GM21576 (cell line): Measurements from ENCODE around the gene NEK7.
A peak's percentile ranks its signal among the peaks of the same experiment; 100 is the strongest.
"Not testable (repeated sequence)": the region's sequence is repeated elsewhere in the genome, so short reads cannot be mapped to it uniquely, and the experiment has no call there.

Source experiments
- ATAC-seq: cut with Tn5 transposase; IDR thresholded peaks from one replicate; pipeline ENCODE4 v1.9.1; 2021; ENCODE audit warnings: mild to moderate bottlenecking, moderate library complexity; ENCODE audit not compliant: unreplicated experiment

NEK7 gene

GRCh38 chr1:198199105-198199504 is 42.3 kb downstream of the NEK7 start:
- ATAC-seq: peak; percentile 50

- peak; percentile 73 for ATAC-seq
Observed at GRCh38 chr1:198201956-198202784, 45.4 kb downstream of the NEK7 start.

- ATAC-seq: no peak
Observed at GRCh38 chr1:198203434-198203833, 46.6 kb downstream of the NEK7 start.

- ATAC-seq: no peak
Observed at GRCh38 chr1:198205016-198205684, 48.4 kb downstream of the NEK7 start.

- ATAC-seq: no peak
Observed at GRCh38 chr1:198206292-198206691, 49.5 kb downstream of the NEK7 start.

GRCh38 chr1:198211696-198212095 is 54.9 kb downstream of the NEK7 start:
- ATAC-seq: no peak

GRCh38 chr1:198212126-198212525 is 55.3 kb downstream of the NEK7 start:
- ATAC-seq: no peak

- ATAC-seq: no peak
Observed at GRCh38 chr1:198212675-198213074, 55.9 kb downstream of the NEK7 start.

- ATAC-seq: no peak
Observed at GRCh38 chr1:198214924-198215323, 58.1 kb downstream of the NEK7 start.

- ATAC-seq: no peak
Observed at GRCh38 chr1:198220428-198220827, 63.6 kb downstream of the NEK7 start.

- ATAC-seq: not testable (repeated sequence)
Observed at GRCh38 chr1:198227010-198227409, 70.2 kb downstream of the NEK7 start.

- ATAC-seq: not testable (repeated sequence)
Observed at GRCh38 chr1:198227454-198227853, 70.7 kb downstream of the NEK7 start.

- no peak for ATAC-seq
Observed at GRCh38 chr1:198228925-198229324, 72.1 kb downstream of the NEK7 start.

GRCh38 chr1:198231779-198232178 is 75.0 kb downstream of the NEK7 start:
- no peak for ATAC-seq

- ATAC-seq: no peak
Observed at GRCh38 chr1:198232378-198232777, 75.6 kb downstream of the NEK7 start.

- ATAC-seq: no peak
Observed at GRCh38 chr1:198232940-198233675, 76.3 kb downstream of the NEK7 start.

- ATAC-seq: no peak
Observed at GRCh38 chr1:198234520-198235251, 77.9 kb downstream of the NEK7 start.

GRCh38 chr1:198238121-198238520 is 81.3 kb downstream of the NEK7 start:
- no peak for ATAC-seq

GRCh38 chr1:198241553-198241952 is 84.8 kb downstream of the NEK7 start:
- ATAC-seq: no peak

- no peak for ATAC-seq
Observed at GRCh38 chr1:198244772-198245171, 88.0 kb downstream of the NEK7 start.

GRCh38 chr1:198245379-198245778 is 88.6 kb downstream of the NEK7 start:
- no peak for ATAC-seq
